SK-N-SH (cell line): ENCODE data around the gene CDC25B. TPM values are rescaled to one million over a fixed set of nuclear protein-coding genes. Genes with fewer than 3 reads are reported as not detected.

Experiments used
- CTCF ChIA-PET: fragments of 300-600, 350-600 bp; formaldehyde crosslinking; extraction: SDS; loops from one replicate; lab custom pipeline; 2021; lab: Yijun Ruan, JAX
- POLR2A ChIA-PET: fragments of 350-600 bp; sonication (Branson Sonifier 250); formaldehyde crosslinking; extraction: SDS; loops from one replicate; lab custom pipeline; 2020; ENCODE audit warnings: antibody characterized with exemption, inconsistent platforms; lab: Yijun Ruan, JAX
- DNase-seq: peaks from one replicate; pipeline ENCODE4 v3.0.0; 2012
- H2AFZ ChIP-seq: fragments of 200-600 bp; sonication (generic); 2 replicates; pipeline ENCODE4 v1.8.1; 2016; ENCODE audit warnings: antibody characterized with exemption, mild to moderate bottlenecking, low read depth
- H3F3A ChIP-seq: fragments of 200-600 bp; sonication (generic); replicated peaks from 2 replicates; pipeline ENCODE3; 2016; ENCODE audit warnings: antibody characterized with exemption, mild to moderate bottlenecking; ENCODE audit not compliant: insufficient read depth
- H3K27ac ChIP-seq, 2 experiments: fragments of 200-500 bp in 1 of 2; fragments of 200-600 bp in 1 of 2; sonication (Bioruptor generic) in 1 of 2; sonication (generic), shearing (Covaris generic) in 1 of 2; 2 replicates each; pipeline versions ENCODE4 v1.5.1 to v1.6.1; 2014 to 2016; ENCODE audit warnings: low read depth in 2 of 2, inconsistent platforms in 1 of 2, low read length in 1 of 2, mild to moderate bottlenecking in 1 of 2, mixed read lengths in 1 of 2
- H3K27me3 ChIP-seq: fragments of 200-600 bp; sonication (generic), shearing (Covaris generic); 2 replicates; pipeline ENCODE4 v1.6.1; 2016; ENCODE audit warnings: mixed run types; ENCODE audit not compliant: insufficient read depth
- H3K36me3 ChIP-seq, 2 experiments: fragments of 200-500 bp in 1 of 2; fragments of 200-600 bp in 1 of 2; sonication (Bioruptor generic) in 1 of 2; sonication (generic) in 1 of 2; replicated peaks in 1 of 2; 2 replicates each; pipeline versions ENCODE3 to v1.5.1; 2014 to 2016; ENCODE audit warnings: low read length in 1 of 2, mild to moderate bottlenecking in 1 of 2; ENCODE audit not compliant: insufficient read depth in 2 of 2, control insufficient read depth in 1 of 2
- H3K4me1 ChIP-seq, 2 experiments: fragments of 200-500 bp in 1 of 2; fragments of 200-600 bp in 1 of 2; sonication (Bioruptor generic) in 1 of 2; sonication (generic), shearing (Covaris generic) in 1 of 2; 2 replicates each; pipeline versions ENCODE4 v1.5.1 to v1.6.1; 2014 to 2016; ENCODE audit warnings: low read depth in 1 of 2, low read length in 1 of 2, mixed run types in 1 of 2; ENCODE audit not compliant: insufficient read depth in 2 of 2, control insufficient read depth in 1 of 2
- H3K4me2 ChIP-seq: fragments of 200-600 bp; sonication (generic), shearing (Covaris generic); 2 replicates; pipeline ENCODE4 v1.6.1; 2017; ENCODE audit warnings: mixed run types
- H3K4me3 ChIP-seq, 2 experiments: fragments of 200-500 bp in 1 of 2; fragments of 200-600 bp in 1 of 2; sonication (Bioruptor generic) in 1 of 2; sonication (generic), shearing (Covaris generic) in 1 of 2; 2 replicates each; pipeline versions ENCODE4 v1.5.1 to v1.8.1; 2014 to 2016; ENCODE audit warnings: low read depth in 2 of 2, inconsistent platforms in 1 of 2, low read length in 1 of 2, mild to moderate bottlenecking in 1 of 2, mixed read lengths in 1 of 2, moderate library complexity in 1 of 2
- H3K79me2 ChIP-seq: fragments of 200-600 bp; sonication (generic); 2 replicates; pipeline ENCODE4 v1.8.1; 2017; ENCODE audit warnings: mild to moderate bottlenecking; ENCODE audit not compliant: insufficient read depth
- H3K9ac ChIP-seq: fragments of 200-600 bp; sonication (generic); 2 replicates; pipeline ENCODE4 v1.6.1; 2017; ENCODE audit warnings: mixed run types
- H3K9me2 ChIP-seq: fragments of 200-600 bp; sonication (generic); 2 replicates; pipeline ENCODE4 v1.6.1; 2017; ENCODE audit warnings: mixed run types
- H3K9me3 ChIP-seq: fragments of 200-600 bp; sonication (generic); 2 replicates; pipeline ENCODE4 v1.6.1; 2017; ENCODE audit warnings: mixed run types, mild to moderate bottlenecking, moderate library complexity
- H4K20me1 ChIP-seq: fragments of 200-600 bp; sonication (generic); 2 replicates; pipeline ENCODE4 v1.6.1; 2017; ENCODE audit warnings: mild to moderate bottlenecking, mixed run types; ENCODE audit not compliant: insufficient read depth
- CHD2 ChIP-seq: fragments of 150-350 bp; IDR thresholded peaks from 2 replicates; pipeline ENCODE4 v1.6.1; 2018; ENCODE audit warnings: low read length; ENCODE audit not compliant: partially characterized antibody
- EP300 ChIP-seq, 2 experiments: IDR thresholded peaks; 2 replicates each; pipeline versions ENCODE4 v1.4.0 to v1.6.1; 2012; ENCODE audit warnings: borderline replicate concordance in 1 of 2, low read depth in 1 of 2, low read length in 1 of 2
- FOXM1 ChIP-seq: IDR thresholded peaks from 2 replicates; pipeline ENCODE4 v1.4.0; 2012; ENCODE audit warnings: low read depth, mild to moderate bottlenecking
- GATA2 ChIP-seq: sonication (generic); formaldehyde crosslinking; IDR thresholded peaks from 2 replicates; pipeline ENCODE4 v1.5.0; 2020; ENCODE audit warnings: mild to moderate bottlenecking, missing genetic modification reagents
- MXI1 ChIP-seq: IDR thresholded peaks from 2 replicates; pipeline ENCODE4 v1.6.1; 2012; ENCODE audit warnings: mild to moderate bottlenecking, low read depth, low read length, improper control_type of control experiment
- RAD21 ChIP-seq: IDR thresholded peaks from 2 replicates; pipeline ENCODE4 v1.6.1; 2012; ENCODE audit warnings: mild to moderate bottlenecking, low read length
- RCOR1 ChIP-seq: fragments of 150-350 bp; IDR thresholded peaks from 2 replicates; pipeline ENCODE4 v1.6.1; 2017; ENCODE audit warnings: antibody characterized with exemption, low read length
- REST ChIP-seq: IDR thresholded peaks from 2 replicates; pipeline ENCODE4 v1.6.1; 2012; ENCODE audit warnings: mild to moderate bottlenecking, low read depth, low read length, moderate library complexity
- RFX5 ChIP-seq: IDR thresholded peaks from 2 replicates; pipeline ENCODE4 v1.6.1; 2012; ENCODE audit warnings: mild to moderate bottlenecking, improper control_type of control experiment, low read length
- RXRA ChIP-seq: IDR thresholded peaks from 2 replicates; pipeline ENCODE4 v1.4.0; 2012; ENCODE audit warnings: low read depth, mild to moderate bottlenecking, borderline replicate concordance
- TEAD4 ChIP-seq: IDR thresholded peaks from 2 replicates; pipeline ENCODE4 v1.4.0; 2012; ENCODE audit warnings: mild to moderate bottlenecking, borderline replicate concordance; ENCODE audit not compliant: insufficient read depth
- USF1 ChIP-seq: IDR thresholded peaks from 2 replicates; pipeline ENCODE4 v1.4.0; 2012; ENCODE audit warnings: low read depth, borderline replicate concordance
- YY1 ChIP-seq: IDR thresholded peaks from 2 replicates; pipeline ENCODE4 v1.4.0; 2012; ENCODE audit warnings: low read depth, mild to moderate bottlenecking
- WGBS: methylation state at CpG from one replicate; pipeline ENCODE4 v1.1.6; 2017; ENCODE audit warnings: low lambda C conversion rate; 5-methylcytosine and 5-hydroxymethylcytosine counted together
- polyA plus RNA-seq, 3 experiments: library from polyadenylated mRNA; depleted of rRNA; stranded (reverse); fragments of >200 nt; gene quantifications; 2 replicates each; pipeline ENCODE4 v1.2.3, GENCODE V29; 2012
- TF ChIP-seq, protein P1 (sequence below): fragments of 200-600 bp; sonication (generic); IDR thresholded peaks from 2 replicates; pipeline ENCODE4 v1.6.1; 2017; ENCODE audit warnings: antibody characterized with exemption, mild to moderate bottlenecking, moderate library complexity
- TF ChIP-seq, protein P2 (sequence below): fragments of 150-350 bp; IDR thresholded peaks from 2 replicates; pipeline ENCODE4 v1.6.1; 2017; ENCODE audit warnings: antibody characterized with exemption, low read length, low read depth, borderline replicate concordance

Gene CDC25B
- polyA plus RNA-seq, 1 of the 3 experiments (the other 2 are of a cell fraction): 56.5 TPM

- ChIA-PET POLR2A (no interaction called here), CTCF (no interaction called here)
- Histone ChIP-seq H3K36me3 (peaks cover 26 to 42% of the 10 kb centered on the region in 2 experiments), H3K27me3 (no peaks in the 10 kb centered on the region), H3K9me3 (no peaks in the 10 kb centered on the region), H3K9ac (0 out of 2 replicates have a peak overlapping the region, but pooled peaks have one; percentile 21), H3K4me2 (peak overlapping the region; percentile 98), H3F3A (peaks cover 3% of the 10 kb centered on the region), H4K20me1 (no peaks in the 10 kb centered on the region), H2AFZ (no peak overlapping the region), H3K27ac (peak overlapping the region in 1 of 2 experiments; percentile 70; a peak in 2 of 4 replicates), H3K4me3 (peak overlapping the region in 1 of 2 experiments; percentile 70; a peak in 1 of 4 replicates), H3K79me2 (peaks cover 53% of the 10 kb centered on the region), H3K9me2 (no peaks in the 10 kb centered on the region), H3K4me1 (peaks cover 17 to 41% of the 10 kb centered on the region in 2 experiments; a peak in 3 of 4 replicates)
- no peak for DNase-seq
- 97% methylated on average over 5 of the region's 5 CpGs for WGBS
- TF ChIP-seq USF1 (no peak), CHD2 (no peak), RAD21 (no peak), REST (no peak), RCOR1 (no peak), RFX5 (no peak), MXI1 (no peak)
- TF ChIP-seq, protein P1, sequence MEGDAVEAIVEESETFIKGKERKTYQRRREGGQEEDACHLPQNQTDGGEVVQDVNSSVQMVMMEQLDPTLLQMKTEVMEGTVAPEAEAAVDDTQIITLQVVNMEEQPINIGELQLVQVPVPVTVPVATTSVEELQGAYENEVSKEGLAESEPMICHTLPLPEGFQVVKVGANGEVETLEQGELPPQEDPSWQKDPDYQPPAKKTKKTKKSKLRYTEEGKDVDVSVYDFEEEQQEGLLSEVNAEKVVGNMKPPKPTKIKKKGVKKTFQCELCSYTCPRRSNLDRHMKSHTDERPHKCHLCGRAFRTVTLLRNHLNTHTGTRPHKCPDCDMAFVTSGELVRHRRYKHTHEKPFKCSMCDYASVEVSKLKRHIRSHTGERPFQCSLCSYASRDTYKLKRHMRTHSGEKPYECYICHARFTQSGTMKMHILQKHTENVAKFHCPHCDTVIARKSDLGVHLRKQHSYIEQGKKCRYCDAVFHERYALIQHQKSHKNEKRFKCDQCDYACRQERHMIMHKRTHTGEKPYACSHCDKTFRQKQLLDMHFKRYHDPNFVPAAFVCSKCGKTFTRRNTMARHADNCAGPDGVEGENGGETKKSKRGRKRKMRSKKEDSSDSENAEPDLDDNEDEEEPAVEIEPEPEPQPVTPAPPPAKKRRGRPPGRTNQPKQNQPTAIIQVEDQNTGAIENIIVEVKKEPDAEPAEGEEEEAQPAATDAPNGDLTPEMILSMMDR: no peak
Observed at GRCh38 chr20:3798373-3798768, 2.3 kb downstream of the CDC25B start.

DNA sequence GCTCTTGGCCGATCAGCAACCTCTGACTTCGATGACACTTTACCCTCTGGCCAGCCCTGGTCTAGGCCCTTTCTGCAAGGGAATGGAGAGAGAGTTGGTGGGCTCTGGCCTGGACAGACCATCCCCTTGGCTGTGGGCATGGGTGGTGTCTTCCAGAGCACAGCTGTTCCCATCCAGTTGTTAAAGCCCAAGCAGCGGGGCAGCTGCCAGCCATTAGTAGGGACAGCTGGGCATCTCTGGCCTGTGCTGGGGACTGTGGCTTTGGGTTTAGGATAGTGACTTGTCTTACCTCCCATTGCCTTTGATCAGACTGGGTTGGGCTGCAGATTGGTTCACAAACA is 2.8 kb downstream of the CDC25B start:
- no peak for DNase-seq
- Histone ChIP-seq H3K27me3 (no peaks in the 10 kb centered on the region), H2AFZ (no peak overlapping the region), H3K79me2 (peaks cover 53% of the 10 kb centered on the region), H3K4me1 (peaks cover 17 to 41% of the 10 kb centered on the region in 2 experiments; a peak in 3 of 4 replicates), H3K9me3 (no peaks in the 10 kb centered on the region), H3K9me2 (no peaks in the 10 kb centered on the region), H3K36me3 (peaks cover 26 to 45% of the 10 kb centered on the region in 2 experiments), H3K4me2 (peak overlapping the region; percentile 98; the same call in 1 of the 2 replicates), H3K27ac (peak overlapping the region in 1 of 2 experiments; percentile 70; a peak in 2 of 4 replicates), H3K4me3 (no peak overlapping the region), H3F3A (peaks cover 3% of the 10 kb centered on the region), H4K20me1 (no peaks in the 10 kb centered on the region), H3K9ac (0 out of 2 replicates have a peak overlapping the region, but pooled peaks have one; percentile 21)
- 93% methylated on average over 3 of the region's 3 CpGs for WGBS
- CTCF ChIA-PET: interaction anchor here (3.0 kb wide), 1 partner anchor 20 kb away, joined by 23 read pairs; the partner anchor contains the start of gene AP5S1
- POLR2A ChIA-PET: no interaction called here
- no peak for TF ChIP-seq EP300 (IDR thresholded peaks at IDR 0.05; ENCODE audit: borderline replicate concordance in 1 of 2, low read depth in 1 of 2, low read length in 1 of 2)
- TF ChIP-seq GATA2: no peak
- TF ChIP-seq TEAD4: no peak
- no peak for TF ChIP-seq MXI1
- TF ChIP-seq FOXM1: no peak
- no peak for TF ChIP-seq REST
- no peak for TF ChIP-seq YY1
- TF ChIP-seq, protein P2, sequence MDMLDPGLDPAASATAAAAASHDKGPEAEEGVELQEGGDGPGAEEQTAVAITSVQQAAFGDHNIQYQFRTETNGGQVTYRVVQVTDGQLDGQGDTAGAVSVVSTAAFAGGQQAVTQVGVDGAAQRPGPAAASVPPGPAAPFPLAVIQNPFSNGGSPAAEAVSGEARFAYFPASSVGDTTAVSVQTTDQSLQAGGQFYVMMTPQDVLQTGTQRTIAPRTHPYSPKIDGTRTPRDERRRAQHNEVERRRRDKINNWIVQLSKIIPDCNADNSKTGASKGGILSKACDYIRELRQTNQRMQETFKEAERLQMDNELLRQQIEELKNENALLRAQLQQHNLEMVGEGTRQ: no peak
- TF ChIP-seq RXRA: no peak
